Panc1 (cell line): Measurements from ENCODE around the gene QRICH2. TPM values are rescaled to one million over a fixed set of nuclear protein-coding genes. Genes with fewer than 3 reads are reported as not detected.
"Not testable (repeated sequence)": the region's sequence is repeated elsewhere in the genome, so short reads cannot be mapped to it uniquely, and the experiment has no call there.

Experiments
- ATAC-seq: fragments of 200-7000 bp; cut with Tn5 transposase; 2 replicates; pipeline ENCODE4 v1.9.1; 2020; ENCODE audit warnings: mild to moderate bottlenecking, moderate library complexity
- BruUV-seq: library from RNA; stranded (reverse); fragments of 400-500 nt; replicated peaks from 2 replicates; lab custom pipeline; 2021; lab: Mats Ljungman, UMichigan
- CTCF ChIA-PET: fragments of 300-600 bp; sonication (Branson Sonifier 250); formaldehyde crosslinking; loops from one replicate; lab custom pipeline; 2022; ENCODE audit warnings: antibody characterized with exemption; lab: Charles Lee
- POLR2A ChIA-PET: fragments of 300-600 bp; sonication (Branson Sonifier 250); formaldehyde crosslinking; loops from one replicate; lab custom pipeline; 2022; ENCODE audit warnings: antibody characterized with exemption; lab: Charles Lee
- DNase-seq: peaks from one replicate; pipeline ENCODE4 v3.0.0-alpha.2; 2010; ENCODE audit warnings: low read depth, low spot score
- H3K27ac ChIP-seq: 2 replicates; pipeline ENCODE4 v1.5.1; 2011; ENCODE audit warnings: mild to moderate bottlenecking, low read length, inconsistent platforms
- H3K27me3 ChIP-seq: fragments of 200-500 bp; sonication (Bioruptor generic); 2 replicates; pipeline ENCODE4 v1.6.0; 2014; ENCODE audit warnings: low read length, inconsistent platforms; ENCODE audit not compliant: control insufficient read depth, insufficient read depth
- H3K36me3 ChIP-seq: fragments of 200-500 bp; sonication (Bioruptor generic); 2 replicates; pipeline ENCODE4 v1.5.1; 2014; ENCODE audit warnings: inconsistent platforms, mild to moderate bottlenecking, low read length, moderate library complexity; ENCODE audit not compliant: control insufficient read depth, insufficient read depth
- H3K4me1 ChIP-seq: 2 replicates; pipeline ENCODE4 v1.5.1; 2011; ENCODE audit warnings: inconsistent platforms, mild to moderate bottlenecking, low read length, moderate library complexity; ENCODE audit not compliant: control insufficient read depth, insufficient read depth
- H3K4me3 ChIP-seq, 2 experiments: 2 replicates each; pipeline ENCODE4 v1.5.1; 2011 to 2012; ENCODE audit warnings: low read depth in 2 of 2, low read length in 2 of 2, mild to moderate bottlenecking in 2 of 2, inconsistent platforms in 1 of 2, moderate library complexity in 1 of 2
- H3K9me3 ChIP-seq: fragments of 200-500 bp; sonication (Bioruptor generic); 2 replicates; pipeline ENCODE4 v1.5.1; 2014; ENCODE audit warnings: low read depth, mild to moderate bottlenecking, inconsistent platforms, low read length, moderate library complexity; ENCODE audit not compliant: control insufficient read depth, insufficient read depth
- POLR2AphosphoS5 ChIP-seq: IDR thresholded peaks from 2 replicates; pipeline ENCODE4 v1.6.1; 2012; ENCODE audit warnings: mild to moderate bottlenecking, low read depth, low read length, moderate library complexity
- SIN3A ChIP-seq: IDR thresholded peaks from 2 replicates; pipeline ENCODE4 v1.6.1; 2012; ENCODE audit warnings: low read depth, mild to moderate bottlenecking, low read length, moderate library complexity, borderline replicate concordance; ENCODE audit not compliant: insufficient read depth
- TCF7L2 ChIP-seq: IDR thresholded peaks from 2 replicates; pipeline ENCODE4 v1.6.1; 2011; ENCODE audit warnings: mild to moderate bottlenecking, low read depth, low read length, inconsistent platforms
- in situ Hi-C: cut with HindIII; loops from 2 replicates; pipeline ENCODE4 v1.10.0; 2016; ENCODE audit warnings: low sequenced_read_pairs, low pct_unique_long_range_greater_than_20kb
- intact Hi-C: fragments of 100-400 bp; cut with micrococcal nuclease; formaldehyde crosslinking; loops from one replicate; pipeline ENCODE4 v1.10.0; 2022; ENCODE audit not compliant: unreplicated experiment
- total RNA-seq: library from RNA; stranded (reverse); gene quantifications from one replicate; pipeline ENCODE4 v1.2.1, GENCODE V29; 2021; ENCODE audit not compliant: unreplicated experiment
- TF ChIP-seq, protein P1 (sequence below): fragments of 450-650 bp; IDR thresholded peaks from 2 replicates; pipeline ENCODE4 v1.5.1; 2017; ENCODE audit warnings: mild to moderate bottlenecking
- TF ChIP-seq, protein P2 (sequence below), 2 experiments: IDR thresholded peaks; 2 replicates each; pipeline ENCODE4 v1.6.1; 2011 to 2012; ENCODE audit warnings: low read depth in 2 of 2, control low read depth in 1 of 2, low read length in 1 of 2, mild to moderate bottlenecking in 1 of 2, moderate library complexity in 1 of 2; ENCODE audit not compliant: insufficient read depth in 1 of 2

Gene QRICH2
- total RNA-seq, 1 experiment from 2014 or later: 0.92 TPM

DNA sequence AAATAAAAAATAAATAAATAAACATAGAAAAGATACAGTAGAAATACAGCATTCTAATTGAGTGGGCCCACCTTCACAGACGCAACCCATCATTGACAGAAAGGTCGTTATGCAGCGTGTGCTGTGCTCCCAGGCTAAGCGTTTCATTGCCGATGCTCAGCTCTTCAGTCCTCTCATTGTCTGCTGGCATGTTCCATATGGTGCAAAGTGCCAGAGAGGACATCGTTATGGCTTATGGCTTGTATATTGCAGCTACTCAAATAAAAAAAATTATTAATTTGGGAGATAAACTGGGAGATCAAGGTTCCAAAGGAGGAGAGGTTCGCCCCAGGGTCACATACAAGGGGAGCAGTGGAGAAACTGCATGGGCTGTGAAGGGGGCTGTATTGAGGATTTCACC, 54.2 kb downstream of the QRICH2 start:
- Histone ChIP-seq H3K4me3 (no peak overlapping the region), H3K27ac (no peak overlapping the region), H3K36me3 (no peaks in the 10 kb centered on the region), H3K27me3 (no peaks in the 10 kb centered on the region), H3K9me3 (no peaks in the 10 kb centered on the region), H3K4me1 (peaks cover 5% of the 10 kb centered on the region)
- no TSS peak for BruUV-seq
- CTCF ChIA-PET: interaction anchor here (0.8 kb wide), 1 partner anchor 26 kb away, joined by 4 read pairs; no protein-coding TSS in a partner anchor
- TF ChIP-seq, protein P1, sequence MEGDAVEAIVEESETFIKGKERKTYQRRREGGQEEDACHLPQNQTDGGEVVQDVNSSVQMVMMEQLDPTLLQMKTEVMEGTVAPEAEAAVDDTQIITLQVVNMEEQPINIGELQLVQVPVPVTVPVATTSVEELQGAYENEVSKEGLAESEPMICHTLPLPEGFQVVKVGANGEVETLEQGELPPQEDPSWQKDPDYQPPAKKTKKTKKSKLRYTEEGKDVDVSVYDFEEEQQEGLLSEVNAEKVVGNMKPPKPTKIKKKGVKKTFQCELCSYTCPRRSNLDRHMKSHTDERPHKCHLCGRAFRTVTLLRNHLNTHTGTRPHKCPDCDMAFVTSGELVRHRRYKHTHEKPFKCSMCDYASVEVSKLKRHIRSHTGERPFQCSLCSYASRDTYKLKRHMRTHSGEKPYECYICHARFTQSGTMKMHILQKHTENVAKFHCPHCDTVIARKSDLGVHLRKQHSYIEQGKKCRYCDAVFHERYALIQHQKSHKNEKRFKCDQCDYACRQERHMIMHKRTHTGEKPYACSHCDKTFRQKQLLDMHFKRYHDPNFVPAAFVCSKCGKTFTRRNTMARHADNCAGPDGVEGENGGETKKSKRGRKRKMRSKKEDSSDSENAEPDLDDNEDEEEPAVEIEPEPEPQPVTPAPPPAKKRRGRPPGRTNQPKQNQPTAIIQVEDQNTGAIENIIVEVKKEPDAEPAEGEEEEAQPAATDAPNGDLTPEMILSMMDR: no peak
- no peak for TF ChIP-seq SIN3A
- TF ChIP-seq POLR2AphosphoS5: no peak
- no peak for TF ChIP-seq TCF7L2
- TF ChIP-seq, protein P2, sequence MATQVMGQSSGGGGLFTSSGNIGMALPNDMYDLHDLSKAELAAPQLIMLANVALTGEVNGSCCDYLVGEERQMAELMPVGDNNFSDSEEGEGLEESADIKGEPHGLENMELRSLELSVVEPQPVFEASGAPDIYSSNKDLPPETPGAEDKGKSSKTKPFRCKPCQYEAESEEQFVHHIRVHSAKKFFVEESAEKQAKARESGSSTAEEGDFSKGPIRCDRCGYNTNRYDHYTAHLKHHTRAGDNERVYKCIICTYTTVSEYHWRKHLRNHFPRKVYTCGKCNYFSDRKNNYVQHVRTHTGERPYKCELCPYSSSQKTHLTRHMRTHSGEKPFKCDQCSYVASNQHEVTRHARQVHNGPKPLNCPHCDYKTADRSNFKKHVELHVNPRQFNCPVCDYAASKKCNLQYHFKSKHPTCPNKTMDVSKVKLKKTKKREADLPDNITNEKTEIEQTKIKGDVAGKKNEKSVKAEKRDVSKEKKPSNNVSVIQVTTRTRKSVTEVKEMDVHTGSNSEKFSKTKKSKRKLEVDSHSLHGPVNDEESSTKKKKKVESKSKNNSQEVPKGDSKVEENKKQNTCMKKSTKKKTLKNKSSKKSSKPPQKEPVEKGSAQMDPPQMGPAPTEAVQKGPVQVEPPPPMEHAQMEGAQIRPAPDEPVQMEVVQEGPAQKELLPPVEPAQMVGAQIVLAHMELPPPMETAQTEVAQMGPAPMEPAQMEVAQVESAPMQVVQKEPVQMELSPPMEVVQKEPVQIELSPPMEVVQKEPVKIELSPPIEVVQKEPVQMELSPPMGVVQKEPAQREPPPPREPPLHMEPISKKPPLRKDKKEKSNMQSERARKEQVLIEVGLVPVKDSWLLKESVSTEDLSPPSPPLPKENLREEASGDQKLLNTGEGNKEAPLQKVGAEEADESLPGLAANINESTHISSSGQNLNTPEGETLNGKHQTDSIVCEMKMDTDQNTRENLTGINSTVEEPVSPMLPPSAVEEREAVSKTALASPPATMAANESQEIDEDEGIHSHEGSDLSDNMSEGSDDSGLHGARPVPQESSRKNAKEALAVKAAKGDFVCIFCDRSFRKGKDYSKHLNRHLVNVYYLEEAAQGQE (IDR thresholded peaks at IDR 0.05; ENCODE audit: insufficient read depth in 1 of 2, low read depth in 2 of 2, low read length in 1 of 2): no peak
- ATAC-seq: no peak
- POLR2A ChIA-PET: interaction anchor here (0.5 kb wide), 1 partner anchor 171 kb away, joined by 5 read pairs; no protein-coding TSS in a partner anchor
- no peak for DNase-seq
- intact Hi-C loops (no loop called here), in situ Hi-C loops (no loop called here)

DNA sequence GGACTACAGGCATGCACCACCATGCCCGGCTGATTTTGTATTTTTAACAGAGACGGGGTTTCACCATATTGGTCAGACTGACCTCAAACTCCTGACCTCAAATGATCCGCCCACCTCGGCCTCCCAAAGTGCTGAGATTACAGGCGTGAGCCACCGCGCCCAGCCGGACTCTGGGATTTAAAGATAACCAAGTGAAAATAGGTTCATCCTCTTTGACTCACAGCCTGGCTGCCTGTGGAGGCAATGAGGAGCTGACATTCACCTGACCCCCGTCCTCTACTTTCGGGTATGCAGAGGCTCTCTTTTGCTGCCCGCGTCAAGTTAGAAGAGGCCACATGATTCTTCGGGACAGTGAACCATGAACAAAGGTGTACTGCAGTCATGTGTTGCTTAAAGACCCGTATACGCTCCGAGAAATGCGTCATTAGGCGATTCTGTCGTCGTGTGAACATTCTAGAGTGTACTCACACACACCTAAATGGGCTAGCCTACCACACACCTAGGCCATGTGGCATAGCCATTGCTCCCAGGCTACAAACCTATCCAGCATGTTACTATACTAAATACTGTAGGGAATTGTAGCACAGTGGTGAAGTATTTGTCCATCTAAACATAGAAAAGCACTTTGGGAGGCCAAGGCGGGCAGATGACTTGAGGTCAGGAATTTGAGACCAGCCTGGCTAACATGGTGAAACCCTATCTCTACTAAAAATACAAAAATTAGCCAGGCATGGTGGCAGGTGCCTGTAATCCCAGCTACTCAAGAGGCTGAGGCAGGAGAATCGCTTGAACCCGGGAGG, 54.9 kb downstream of the QRICH2 start:
- H3K4me1 ChIP-seq, ATAC-seq, H3K4me3 ChIP-seq, H3K27ac ChIP-seq, H3K9me3 ChIP-seq, CTCF ChIA-PET, intact Hi-C loops, POLR2A ChIA-PET, DNase-seq, in situ Hi-C loops, H3K36me3 ChIP-seq, H3K27me3 ChIP-seq, BruUV-seq: not testable (repeated sequence)
